HG02981 (cell line): ENCODE measurements around the gene RPS17.
"Not testable (repeated sequence)": the region's sequence is repeated elsewhere in the genome, so short reads cannot be mapped to it uniquely, and the experiment has no call there.

ENCODE experiments used
- ATAC-seq: cut with Tn5 transposase; IDR thresholded peaks from one replicate; pipeline ENCODE4 v1.9.1; 2021; ENCODE audit warnings: mild to moderate bottlenecking, moderate library complexity; ENCODE audit not compliant: unreplicated experiment

RPS17 gene

GRCh38 chr15:82530006-82530405, 10.3 kb downstream of the RPS17 start:
- ATAC-seq, result no peak

GRCh38 chr15:82513587-82513986, 26.7 kb downstream of the RPS17 start:
- not testable (repeated sequence) for ATAC-seq

GRCh38 chr15:82507693-82508092, 32.6 kb downstream of the RPS17 start:
- not testable (repeated sequence) for ATAC-seq

GRCh38 chr15:82507087-82507486, 33.2 kb downstream of the RPS17 start:
- not testable (repeated sequence) for ATAC-seq

- not testable (repeated sequence) for ATAC-seq
Measured at GRCh38 chr15:82505842-82506241, 34.4 kb downstream of the RPS17 start.

- not testable (repeated sequence) for ATAC-seq
Measured at GRCh38 chr15:82504074-82504473, 36.2 kb downstream of the RPS17 start.

GRCh38 chr15:82502700-82503339, 37.4 kb downstream of the RPS17 start:
- ATAC-seq, result peak; percentile 49

- not testable (repeated sequence) for ATAC-seq
Measured at GRCh38 chr15:82500772-82501171, 39.5 kb downstream of the RPS17 start.

GRCh38 chr15:82497978-82498377, 42.3 kb downstream of the RPS17 start:
- not testable (repeated sequence) for ATAC-seq

- not testable (repeated sequence) for ATAC-seq
Measured at GRCh38 chr15:82488250-82488649, 52.0 kb downstream of the RPS17 start.

- not testable (repeated sequence) for ATAC-seq
Measured at GRCh38 chr15:82487045-82487444, 53.2 kb downstream of the RPS17 start.
